RWPE2 (cell line): ENCODE data around the gene PGAP1.
A peak's percentile ranks its signal among the peaks of the same experiment; 100 is the strongest.

Experiments used
- ATAC-seq: fragments of 200-7000 bp; cut with Tn5 transposase; 3 replicates; pipeline ENCODE4 v1.9.1; 2021; ENCODE audit warnings: low read depth
- DNase-seq: peaks from one replicate; pipeline ENCODE4 v3.0.0-alpha.2; 2020; ENCODE audit warnings: low spot score
- H3K27ac ChIP-seq: fragments of 450-650 bp; 2 replicates; pipeline ENCODE4 v1.5.1; 2017; ENCODE audit warnings: mild to moderate bottlenecking; ENCODE audit not compliant: poor library complexity, severe bottlenecking
- H3K27me3 ChIP-seq: fragments of 250-450 bp; sonication (Bioruptor Pico); 2 replicates; pipeline ENCODE4 v1.5.1; 2021; ENCODE audit warnings: mild to moderate bottlenecking, moderate library complexity; ENCODE audit not compliant: insufficient read depth, poor library complexity, severe bottlenecking
- H3K36me3 ChIP-seq: fragments of 250-450 bp; sonication (Bioruptor Pico); 2 replicates; pipeline ENCODE4 v1.5.1; 2020; ENCODE audit warnings: low read depth, mild to moderate bottlenecking, moderate library complexity
- H3K4me1 ChIP-seq: fragments of 250-450 bp; sonication (Bioruptor Pico); 2 replicates; pipeline ENCODE4 v1.5.1; 2021; ENCODE audit warnings: mild to moderate bottlenecking, moderate library complexity; ENCODE audit not compliant: insufficient read depth, poor library complexity, severe bottlenecking
- H3K4me3 ChIP-seq: fragments of 250-450 bp; sonication (Bioruptor Pico); 2 replicates; pipeline ENCODE4 v1.5.1; 2021; ENCODE audit warnings: mild to moderate bottlenecking, moderate library complexity; ENCODE audit not compliant: severe bottlenecking
- H3K9me3 ChIP-seq: fragments of 250-450 bp; sonication (Bioruptor Pico); 2 replicates; pipeline ENCODE4 v1.5.1; 2021; ENCODE audit warnings: mild to moderate bottlenecking, moderate library complexity; ENCODE audit not compliant: severe bottlenecking
- CTCF ChIP-seq: fragments of 450-650 bp; IDR thresholded peaks from one replicate; pipeline ENCODE4 v1.5.1; 2017; ENCODE audit warnings: mild to moderate bottlenecking, moderate library complexity; ENCODE audit not compliant: poor library complexity, severe bottlenecking

The PGAP1 gene

GRCh38 chr2:196808083-196808665 is 118.3 kb downstream of the PGAP1 start:
- Histone ChIP-seq H3K4me3 (no peak overlapping the region), H3K36me3 (no peaks in the 10 kb centered on the region), H3K27ac (no peak overlapping the region), H3K9me3 (no peaks in the 10 kb centered on the region), H3K27me3 (no peaks in the 10 kb centered on the region), H3K4me1 (no peaks in the 10 kb centered on the region)
- no peak for TF ChIP-seq CTCF
- no peak for DNase-seq
- no peak for ATAC-seq

- Histone ChIP-seq H3K9me3 (no peaks in the 10 kb centered on the region), H3K27ac (no peak overlapping the region), H3K36me3 (no peaks in the 10 kb centered on the region), H3K4me3 (no peak overlapping the region), H3K27me3 (no peaks in the 10 kb centered on the region), H3K4me1 (peaks cover 6% of the 10 kb centered on the region)
- ATAC-seq (no peak), DNase-seq (no peak)
- TF ChIP-seq CTCF, result no peak
Measured at GRCh38 chr2:196804381-196804780, 122.1 kb downstream of the PGAP1 start.

GRCh38 chr2:196802401-196802800 is 124.1 kb downstream of the PGAP1 start:
- Histone ChIP-seq H3K36me3 (peaks cover 10% of the 10 kb centered on the region), H3K4me1 (peaks cover 11% of the 10 kb centered on the region), H3K9me3 (no peaks in the 10 kb centered on the region), H3K4me3 (no peak overlapping the region), H3K27ac (no peak overlapping the region), H3K27me3 (no peaks in the 10 kb centered on the region)
- no peak for ATAC-seq
- no peak for TF ChIP-seq CTCF
- DNase-seq, result no peak

GRCh38 chr2:196801674-196802261 is 124.7 kb downstream of the PGAP1 start:
- no peaks in the 10 kb centered on the region for H3K9me3 ChIP-seq
- H3K27ac ChIP-seq, result no peak overlapping the region
- H3K4me1 ChIP-seq, result peaks cover 11% of the 10 kb centered on the region
- peaks cover 16% of the 10 kb centered on the region for H3K36me3 ChIP-seq
- ATAC-seq (no peak), DNase-seq (no peak)
- no peak for TF ChIP-seq CTCF
- no peak overlapping the region for H3K4me3 ChIP-seq
- H3K27me3 ChIP-seq, result no peaks in the 10 kb centered on the region

GRCh38 chr2:196798980-196799379 is 127.5 kb downstream of the PGAP1 start:
- Histone ChIP-seq H3K27ac (peak overlapping the region; percentile 14), H3K27me3 (no peaks in the 10 kb centered on the region), H3K4me1 (peaks cover 11% of the 10 kb centered on the region), H3K9me3 (no peaks in the 10 kb centered on the region), H3K4me3 (peak overlapping the region; percentile 57), H3K36me3 (peaks cover 44% of the 10 kb centered on the region)
- DNase-seq (no peak), ATAC-seq (no peak)
- no peak for TF ChIP-seq CTCF
